Nucleus accumbens (tissue), 56 donors: ENCODE measurements around the gene NOX5.
"Not testable (repeated sequence)": the region's sequence is repeated elsewhere in the genome, so short reads cannot be mapped to it uniquely, and the experiment has no call there.

Experiments used
- DNase-seq, 56 donors: peaks; one replicate each; lab custom pipeline; 2025; lab: John Stamatoyannopoulos, UW

Gene NOX5

GRCh38 chr15:69045802-69046201 is 31.3 kb downstream of the NOX5 start:
- DNase-seq: no peak

GRCh38 chr15:69046781-69047180 is 32.3 kb downstream of the NOX5 start:
- no peak for DNase-seq

- DNase-seq: no peak
These were observed 35.5 kb downstream of the NOX5 start for GRCh38 chr15:69049976-69050375.

GRCh38 chr15:69055251-69055650 is 40.8 kb downstream of the NOX5 start:
- no peak for DNase-seq

GRCh38 chr15:69056365-69056764 is 41.9 kb downstream of the NOX5 start:
- DNase-seq: peak in 5 of 56 donors; percentile 8 to 50 (median 22)

GRCh38 chr15:69058830-69059556 is 44.5 kb downstream of the NOX5 start:
- DNase-seq: peak in 52 of 56 donors; percentile 9 to 95 (median 75)

GRCh38 chr15:69059557-69059943 is 45.1 kb downstream of the NOX5 start:
- peak in 1 of 56 donors; percentile 46 for DNase-seq

- no peak for DNase-seq
These were observed 45.6 kb downstream of the NOX5 start for GRCh38 chr15:69060041-69060481.

GRCh38 chr15:69060744-69061143 is 46.2 kb downstream of the NOX5 start:
- DNase-seq: no peak

- no peak for DNase-seq
These were observed 46.9 kb downstream of the NOX5 start for GRCh38 chr15:69061414-69061842.

- DNase-seq: no peak
These were observed 50.2 kb downstream of the NOX5 start for GRCh38 chr15:69064649-69065048.

GRCh38 chr15:69066007-69066995 is 51.8 kb downstream of the NOX5 start:
- DNase-seq: no peak

- DNase-seq: no peak
These were observed 52.8 kb downstream of the NOX5 start for GRCh38 chr15:69067296-69067695.

- DNase-seq: no peak
These were observed 53.7 kb downstream of the NOX5 start for GRCh38 chr15:69068157-69068556.

GRCh38 chr15:69069290-69069689 is 54.8 kb downstream of the NOX5 start:
- not testable (repeated sequence) for DNase-seq

GRCh38 chr15:69069996-69070395 is 55.5 kb downstream of the NOX5 start:
- DNase-seq: no peak

- DNase-seq: no peak
These were observed 55.9 kb downstream of the NOX5 start for GRCh38 chr15:69070396-69070795.

GRCh38 chr15:69071260-69071659 is 56.8 kb downstream of the NOX5 start:
- no peak for DNase-seq

GRCh38 chr15:69072906-69073305 is 58.4 kb downstream of the NOX5 start:
- no peak for DNase-seq

- peak in 10 of 56 donors; percentile 13 to 40 (median 16) for DNase-seq
These were observed 59.7 kb downstream of the NOX5 start for GRCh38 chr15:69074001-69074842.
